Measurements from ENCODE around the gene ST7L.
A peak's percentile ranks its signal among the peaks of the same experiment; 100 is the strongest.
"Not testable (repeated sequence)": the region's sequence is repeated elsewhere in the genome, so short reads cannot be mapped to it uniquely, and the experiment has no call there.

ST7L gene

DNA sequence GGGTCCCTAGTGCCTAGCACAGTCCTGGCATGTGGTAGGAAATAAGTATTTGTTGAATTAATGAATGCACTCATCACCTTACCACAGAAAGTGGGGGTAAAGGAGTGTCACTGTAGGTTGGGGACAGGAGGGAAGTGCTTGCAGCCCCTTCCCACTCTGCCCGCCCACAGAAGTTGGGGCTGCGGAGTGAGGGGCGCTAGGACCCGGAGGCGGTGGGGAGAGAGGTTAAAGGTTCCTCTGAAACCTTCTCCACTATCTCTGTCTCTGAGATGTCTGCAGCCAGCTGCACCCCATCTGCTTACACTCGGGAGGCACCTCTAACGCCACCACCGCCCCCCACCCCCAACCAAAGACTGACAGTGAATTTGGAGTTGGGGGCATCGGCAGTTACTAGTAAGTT is 111.6 kb downstream of the ST7L start:
- Mint-ChIP-seq H3K36me3 (no peaks in the 10 kb centered on the region), H3K4me1 (ENCODE audit: low read depth) (peaks cover 9% of the 10 kb centered on the region), H3K27ac (no peak overlapping the region), H3K4me3 (peak overlapping the region; percentile 81), H3K27me3 (peaks cover 24% of the 10 kb centered on the region), H3K9me3 (ENCODE audit: low read depth) (no peaks in the 10 kb centered on the region)

- no peak overlapping the region for H3K27ac Mint-ChIP-seq
- H3K27me3 Mint-ChIP-seq: peaks cover 24% of the 10 kb centered on the region
- peaks cover 9% of the 10 kb centered on the region for H3K4me1 Mint-ChIP-seq (ENCODE audit: low read depth)
- H3K4me3 Mint-ChIP-seq: no peak overlapping the region
- H3K9me3 Mint-ChIP-seq (ENCODE audit: low read depth): no peaks in the 10 kb centered on the region
- no peaks in the 10 kb centered on the region for H3K36me3 Mint-ChIP-seq
Measured at GRCh38 chr1:112506731-112507130, 112.2 kb downstream of the ST7L start.

DNA sequence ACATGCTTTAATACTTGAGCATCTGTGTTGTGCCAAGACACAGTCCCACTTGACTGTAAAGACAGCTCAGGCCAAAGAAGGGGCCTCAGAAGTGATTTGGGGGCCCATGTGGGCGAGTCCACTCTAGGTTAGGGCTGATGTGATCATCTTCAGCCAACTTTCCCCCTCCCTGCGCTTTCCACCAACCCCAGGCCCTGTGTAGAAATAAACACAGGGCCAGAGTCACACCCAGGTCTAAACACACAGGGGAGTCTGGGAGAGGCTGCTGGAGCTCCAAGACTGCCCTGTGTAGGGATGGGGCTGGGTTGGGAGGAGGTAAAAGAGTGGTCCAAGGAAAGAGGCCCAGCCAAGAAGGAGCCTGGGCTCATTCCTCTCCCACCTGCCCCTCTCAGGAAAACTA is 112.6 kb downstream of the ST7L start:
- H3K27ac Mint-ChIP-seq: no peak overlapping the region
- H3K27me3 Mint-ChIP-seq: peaks cover 24% of the 10 kb centered on the region
- H3K4me1 Mint-ChIP-seq (ENCODE audit: low read depth): peaks cover 9% of the 10 kb centered on the region
- H3K36me3 Mint-ChIP-seq: no peaks in the 10 kb centered on the region
- no peak overlapping the region for H3K4me3 Mint-ChIP-seq
- H3K9me3 Mint-ChIP-seq (ENCODE audit: low read depth): no peaks in the 10 kb centered on the region

DNA sequence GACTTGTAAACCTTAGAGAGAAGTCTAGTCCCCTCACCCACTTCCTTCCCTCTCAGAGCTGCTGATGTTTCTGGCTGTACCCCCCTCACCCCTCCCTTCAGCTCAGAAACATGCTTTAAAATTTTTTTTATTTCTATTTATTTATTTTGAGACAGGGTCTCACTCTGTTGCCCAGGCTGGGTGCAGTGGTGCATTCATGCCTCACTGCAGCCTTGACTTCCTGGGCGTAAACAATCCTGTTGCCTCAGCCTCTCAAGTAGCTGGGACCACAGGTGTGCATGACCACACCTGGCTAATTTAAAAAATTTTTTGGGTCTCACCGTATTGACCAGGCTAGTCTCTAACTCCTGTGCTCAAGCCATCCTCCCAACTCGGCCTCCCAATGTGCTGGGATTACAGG is 113.1 kb downstream of the ST7L start:
- no peak overlapping the region for H3K4me3 Mint-ChIP-seq
- H3K9me3 Mint-ChIP-seq (ENCODE audit: low read depth): no peaks in the 10 kb centered on the region
- peaks cover 9% of the 10 kb centered on the region for H3K4me1 Mint-ChIP-seq (ENCODE audit: low read depth)
- H3K27ac Mint-ChIP-seq: no peak overlapping the region
- peaks cover 27% of the 10 kb centered on the region for H3K27me3 Mint-ChIP-seq
- H3K36me3 Mint-ChIP-seq: no peaks in the 10 kb centered on the region

- H3K27ac Mint-ChIP-seq: no peak overlapping the region
- H3K27me3 Mint-ChIP-seq: peaks cover 28% of the 10 kb centered on the region
- no peak overlapping the region for H3K4me3 Mint-ChIP-seq
- H3K9me3 Mint-ChIP-seq (ENCODE audit: low read depth): no peaks in the 10 kb centered on the region
- no peaks in the 10 kb centered on the region for H3K36me3 Mint-ChIP-seq
- H3K4me1 Mint-ChIP-seq (ENCODE audit: low read depth): peaks cover 9% of the 10 kb centered on the region
Measured at GRCh38 chr1:112505400-112505785, 113.5 kb downstream of the ST7L start.

DNA sequence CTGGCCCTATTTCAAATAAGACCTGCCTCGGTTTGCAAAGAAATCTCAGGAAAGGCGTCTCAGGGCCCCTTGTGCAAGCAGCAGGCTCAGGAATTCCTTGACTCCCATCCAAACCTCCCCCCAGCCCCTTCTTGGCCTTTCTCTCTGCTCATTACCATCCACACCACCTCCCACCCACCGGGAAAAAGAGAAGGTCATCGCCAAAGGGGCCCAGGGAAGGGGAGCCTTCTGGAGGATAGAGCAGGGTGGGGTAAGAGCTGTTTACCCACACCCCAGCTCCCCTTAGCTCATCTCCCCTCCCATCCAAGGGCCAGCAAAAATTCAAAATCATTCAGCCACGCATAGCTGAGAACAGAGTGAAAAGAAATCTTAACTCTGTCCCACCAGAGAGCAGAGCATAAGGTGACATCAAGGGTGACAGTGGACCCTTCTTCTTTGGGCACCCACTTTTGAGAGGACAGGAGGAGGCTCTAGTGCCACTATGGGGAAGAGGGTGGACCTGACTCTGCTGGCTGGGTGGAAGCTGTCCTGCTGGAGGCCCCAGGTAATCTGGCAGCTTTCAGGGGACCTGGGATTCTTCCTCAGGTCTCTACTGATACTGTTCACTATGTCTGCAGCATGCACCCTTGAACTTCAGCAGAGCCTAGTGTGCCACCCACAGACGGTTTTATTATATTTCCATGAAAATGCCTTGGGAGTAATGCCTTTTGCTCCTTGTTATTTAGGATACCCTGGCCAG is 114.1 kb downstream of the ST7L start:
- H3K36me3 Mint-ChIP-seq: no peaks in the 10 kb centered on the region
- H3K4me1 Mint-ChIP-seq (ENCODE audit: low read depth): peaks cover 9% of the 10 kb centered on the region
- no peak overlapping the region for H3K27ac Mint-ChIP-seq
- H3K4me3 Mint-ChIP-seq: no peak overlapping the region
- H3K9me3 Mint-ChIP-seq (ENCODE audit: low read depth): no peaks in the 10 kb centered on the region
- H3K27me3 Mint-ChIP-seq: peaks cover 30% of the 10 kb centered on the region

DNA sequence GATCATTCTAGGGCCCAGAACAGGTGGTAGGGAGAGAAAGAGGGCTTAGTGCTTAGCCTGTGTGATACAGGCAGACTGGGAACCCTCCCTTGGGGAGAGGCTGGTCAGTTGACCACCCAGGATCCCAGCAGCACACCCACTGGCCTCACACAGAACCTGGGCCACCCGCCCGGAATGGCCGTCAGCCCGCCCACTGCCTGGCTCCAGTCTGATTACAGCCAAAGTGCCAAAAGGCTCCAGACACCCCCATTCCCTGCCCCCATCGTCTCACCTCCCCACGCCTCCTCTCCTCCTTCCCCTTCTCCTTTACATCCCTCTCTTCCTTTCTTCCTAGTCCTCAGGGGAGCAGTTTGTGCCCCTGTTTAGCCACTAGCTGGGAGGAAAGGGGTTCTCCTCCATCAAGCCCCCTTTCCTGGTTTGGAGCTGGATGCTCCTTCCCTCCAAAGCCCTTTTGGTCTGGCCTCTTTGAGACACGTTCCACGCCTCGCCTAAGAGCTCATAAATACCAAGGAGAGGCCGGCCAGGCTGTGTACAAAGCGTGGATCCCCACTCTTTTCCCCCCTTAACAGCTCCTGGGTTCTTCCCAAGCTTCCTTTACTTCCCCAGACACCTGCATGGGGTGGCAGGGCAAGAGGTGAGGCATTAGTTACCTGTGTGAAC is 114.8 kb downstream of the ST7L start:
- no peaks in the 10 kb centered on the region for H3K36me3 Mint-ChIP-seq
- no peak overlapping the region for H3K4me3 Mint-ChIP-seq
- no peaks in the 10 kb centered on the region for H3K9me3 Mint-ChIP-seq (ENCODE audit: low read depth)
- no peak overlapping the region for H3K27ac Mint-ChIP-seq
- H3K27me3 Mint-ChIP-seq: peaks cover 36% of the 10 kb centered on the region
- peaks cover 9% of the 10 kb centered on the region for H3K4me1 Mint-ChIP-seq (ENCODE audit: low read depth)

- Mint-ChIP-seq H3K4me1 (ENCODE audit: low read depth) (peaks cover 7% of the 10 kb centered on the region), H3K9me3 (ENCODE audit: low read depth) (no peaks in the 10 kb centered on the region), H3K36me3 (no peaks in the 10 kb centered on the region), H3K4me3 (peak overlapping the region; percentile 72), H3K27ac (no peak overlapping the region), H3K27me3 (peaks cover 45% of the 10 kb centered on the region)
Measured at GRCh38 chr1:112502826-112503225, 116.1 kb downstream of the ST7L start.

GRCh38 chr1:112501810-112502641 is 116.9 kb downstream of the ST7L start:
- H3K4me1 Mint-ChIP-seq (ENCODE audit: low read depth): peaks cover 2% of the 10 kb centered on the region
- H3K36me3 Mint-ChIP-seq: no peaks in the 10 kb centered on the region
- peak overlapping the region; percentile 72 for H3K4me3 Mint-ChIP-seq
- H3K27me3 Mint-ChIP-seq: peaks cover 43% of the 10 kb centered on the region
- no peaks in the 10 kb centered on the region for H3K9me3 Mint-ChIP-seq (ENCODE audit: low read depth)
- no peak overlapping the region for H3K27ac Mint-ChIP-seq

GRCh38 chr1:112496290-112496689 is 122.7 kb downstream of the ST7L start:
- Mint-ChIP-seq H3K4me1 (ENCODE audit: low read depth) (no peaks in the 10 kb centered on the region), H3K36me3 (no peaks in the 10 kb centered on the region), H3K27ac (no peak overlapping the region), H3K27me3 (peaks cover 30% of the 10 kb centered on the region), H3K4me3 (no peak overlapping the region), H3K9me3 (ENCODE audit: low read depth) (no peaks in the 10 kb centered on the region)

GRCh38 chr1:112493351-112493750 is 125.6 kb downstream of the ST7L start:
- Mint-ChIP-seq H3K36me3 (no peaks in the 10 kb centered on the region), H3K4me1 (ENCODE audit: low read depth) (no peaks in the 10 kb centered on the region), H3K27ac (no peak overlapping the region), H3K9me3 (ENCODE audit: low read depth) (no peaks in the 10 kb centered on the region), H3K27me3 (peaks cover 22% of the 10 kb centered on the region), H3K4me3 (no peak overlapping the region)

- H3K4me3 Mint-ChIP-seq: no peak overlapping the region
- H3K27ac Mint-ChIP-seq: no peak overlapping the region
- peaks cover 18% of the 10 kb centered on the region for H3K27me3 Mint-ChIP-seq
- H3K9me3 Mint-ChIP-seq (ENCODE audit: low read depth): no peaks in the 10 kb centered on the region
- H3K36me3 Mint-ChIP-seq: no peaks in the 10 kb centered on the region
- no peaks in the 10 kb centered on the region for H3K4me1 Mint-ChIP-seq (ENCODE audit: low read depth)
Measured at GRCh38 chr1:112492076-112492475, 126.9 kb downstream of the ST7L start.

DNA sequence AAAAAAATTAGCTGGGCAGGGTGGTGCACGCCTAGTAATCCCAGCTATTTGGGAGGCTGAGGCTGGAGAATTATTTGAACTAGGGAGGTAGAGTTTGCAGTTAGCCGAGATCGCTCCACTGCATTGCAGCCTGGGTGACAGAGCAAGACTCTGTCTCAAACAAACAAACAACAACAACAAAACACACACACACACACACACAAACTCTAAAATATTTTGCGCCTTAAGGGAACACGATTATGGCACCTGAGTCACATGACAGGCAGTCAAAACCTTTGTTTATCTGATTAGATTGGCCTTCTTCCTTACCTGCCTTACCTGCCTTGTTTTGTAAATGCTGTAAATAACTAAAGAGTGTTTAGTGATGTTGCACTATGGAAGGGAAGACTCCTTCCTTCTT is 130.8 kb downstream of the ST7L start:
- Mint-ChIP-seq H3K36me3 (no peaks in the 10 kb centered on the region), H3K4me3 (no peak overlapping the region), H3K4me1 (ENCODE audit: low read depth) (no peaks in the 10 kb centered on the region), H3K9me3 (ENCODE audit: low read depth) (no peaks in the 10 kb centered on the region), H3K27me3 (peaks cover 14% of the 10 kb centered on the region), H3K27ac (no peak overlapping the region)

GRCh38 chr1:112487686-112488085 is 131.3 kb downstream of the ST7L start:
- H3K36me3 Mint-ChIP-seq; H3K4me3 Mint-ChIP-seq; H3K9me3 Mint-ChIP-seq (ENCODE audit: low read depth); H3K4me1 Mint-ChIP-seq (ENCODE audit: low read depth); H3K27ac Mint-ChIP-seq: not testable (repeated sequence)
- peaks cover 14% of the 10 kb centered on the region for H3K27me3 Mint-ChIP-seq

GRCh38 chr1:112486063-112486462 is 132.9 kb downstream of the ST7L start:
- not testable (repeated sequence) for H3K27ac Mint-ChIP-seq; H3K4me3 Mint-ChIP-seq; H3K4me1 Mint-ChIP-seq (ENCODE audit: low read depth); H3K36me3 Mint-ChIP-seq; H3K9me3 Mint-ChIP-seq (ENCODE audit: low read depth)
- peaks cover 17% of the 10 kb centered on the region for H3K27me3 Mint-ChIP-seq
